Testis (tissue), 2 donors: ENCODE data around the gene RSU1.

Source experiments
- POLR2A ChIP-seq: fragments of 450-650 bp; IDR thresholded peaks from one replicate; pipeline ENCODE4 v1.6.1; 2017; ENCODE audit warnings: antibody characterized with exemption, mild to moderate bottlenecking, moderate library complexity
- TF ChIP-seq, protein P1 (sequence below), 3 experiments: fragments of 450-650 bp in 2 of 3; fragments of 200-600 bp in 1 of 3; sonication (generic) in 1 of 3; IDR thresholded peaks; one replicate each; pipeline ENCODE4 v1.5.1; 2016 to 2019; ENCODE audit warnings: antibody characterized with exemption in 3 of 3, mild to moderate bottlenecking in 2 of 3, moderate library complexity in 1 of 3

DNA sequence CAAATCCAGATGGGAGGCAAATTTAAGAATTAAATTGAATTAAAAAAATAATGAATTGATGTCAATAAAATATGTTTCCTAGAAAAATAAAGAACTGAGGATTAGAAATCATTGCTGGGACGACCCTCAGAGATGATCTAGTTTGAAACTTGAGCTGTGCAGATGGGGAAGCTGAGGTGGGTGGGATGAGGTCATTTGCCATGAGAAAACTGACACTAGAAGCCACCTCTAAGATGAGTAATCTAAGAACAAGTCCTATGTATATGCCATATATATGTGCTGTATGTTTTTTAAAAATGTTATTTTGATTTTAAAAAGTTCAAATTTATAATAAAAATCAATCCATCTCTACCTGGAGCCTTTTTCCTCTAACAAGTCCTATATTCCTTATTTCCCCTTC is 135.7 kb downstream of the RSU1 start:
- TF ChIP-seq, protein P1, sequence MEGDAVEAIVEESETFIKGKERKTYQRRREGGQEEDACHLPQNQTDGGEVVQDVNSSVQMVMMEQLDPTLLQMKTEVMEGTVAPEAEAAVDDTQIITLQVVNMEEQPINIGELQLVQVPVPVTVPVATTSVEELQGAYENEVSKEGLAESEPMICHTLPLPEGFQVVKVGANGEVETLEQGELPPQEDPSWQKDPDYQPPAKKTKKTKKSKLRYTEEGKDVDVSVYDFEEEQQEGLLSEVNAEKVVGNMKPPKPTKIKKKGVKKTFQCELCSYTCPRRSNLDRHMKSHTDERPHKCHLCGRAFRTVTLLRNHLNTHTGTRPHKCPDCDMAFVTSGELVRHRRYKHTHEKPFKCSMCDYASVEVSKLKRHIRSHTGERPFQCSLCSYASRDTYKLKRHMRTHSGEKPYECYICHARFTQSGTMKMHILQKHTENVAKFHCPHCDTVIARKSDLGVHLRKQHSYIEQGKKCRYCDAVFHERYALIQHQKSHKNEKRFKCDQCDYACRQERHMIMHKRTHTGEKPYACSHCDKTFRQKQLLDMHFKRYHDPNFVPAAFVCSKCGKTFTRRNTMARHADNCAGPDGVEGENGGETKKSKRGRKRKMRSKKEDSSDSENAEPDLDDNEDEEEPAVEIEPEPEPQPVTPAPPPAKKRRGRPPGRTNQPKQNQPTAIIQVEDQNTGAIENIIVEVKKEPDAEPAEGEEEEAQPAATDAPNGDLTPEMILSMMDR (IDR thresholded peaks at IDR 0.05): no peak
- TF ChIP-seq POLR2A: no peak
